Hair follicle dermal papilla cell (primary cell): ENCODE data around the gene SLC28A3. TPM values are rescaled to one million over a fixed set of nuclear protein-coding genes. Genes with fewer than 3 reads are reported as not detected.

ENCODE experiments used
- total RNA-seq: library from RNA; depleted of rRNA; stranded (reverse); fragments of >200 nt; gene quantifications from 2 replicates; pipeline ENCODE4 v1.2.3, GENCODE V29; 2012

SLC28A3 gene, protein sequence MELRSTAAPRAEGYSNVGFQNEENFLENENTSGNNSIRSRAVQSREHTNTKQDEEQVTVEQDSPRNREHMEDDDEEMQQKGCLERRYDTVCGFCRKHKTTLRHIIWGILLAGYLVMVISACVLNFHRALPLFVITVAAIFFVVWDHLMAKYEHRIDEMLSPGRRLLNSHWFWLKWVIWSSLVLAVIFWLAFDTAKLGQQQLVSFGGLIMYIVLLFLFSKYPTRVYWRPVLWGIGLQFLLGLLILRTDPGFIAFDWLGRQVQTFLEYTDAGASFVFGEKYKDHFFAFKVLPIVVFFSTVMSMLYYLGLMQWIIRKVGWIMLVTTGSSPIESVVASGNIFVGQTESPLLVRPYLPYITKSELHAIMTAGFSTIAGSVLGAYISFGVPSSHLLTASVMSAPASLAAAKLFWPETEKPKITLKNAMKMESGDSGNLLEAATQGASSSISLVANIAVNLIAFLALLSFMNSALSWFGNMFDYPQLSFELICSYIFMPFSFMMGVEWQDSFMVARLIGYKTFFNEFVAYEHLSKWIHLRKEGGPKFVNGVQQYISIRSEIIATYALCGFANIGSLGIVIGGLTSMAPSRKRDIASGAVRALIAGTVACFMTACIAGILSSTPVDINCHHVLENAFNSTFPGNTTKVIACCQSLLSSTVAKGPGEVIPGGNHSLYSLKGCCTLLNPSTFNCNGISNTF
- 0.49 TPM in 2 replicates for total RNA-seq

GRCh38 chr9:84340535-84340934, at the start of gene SLC28A3:
Gene SLC28A3, minus strand, starts transcription at chr9:84340758. Its CDS starts 125 bp downstream, at chr9:84340633.

